CD4-positive, alpha-beta T cell treated with Interleukin-4 for 1 hour (primary cell): ENCODE data around the gene ANXA8.

ENCODE experiments used
- DNase-seq, 2 donors: peaks; one replicate each; pipeline ENCODE4 v3.0.0-alpha.2; 2020 to 2022

Gene ANXA8

GRCh38 chr10:47445720-47446119 is 38.2 kb downstream of the ANXA8 start:
- no peak for DNase-seq

GRCh38 chr10:47444047-47444446 is 39.9 kb downstream of the ANXA8 start:
- no peak for DNase-seq

- no peak for DNase-seq
Observed at GRCh38 chr10:47443145-47443544, 40.8 kb downstream of the ANXA8 start.

- DNase-seq: no peak
Observed at GRCh38 chr10:47442351-47442750, 41.6 kb downstream of the ANXA8 start.

- no peak for DNase-seq
Observed at GRCh38 chr10:47441938-47442337, 42.0 kb downstream of the ANXA8 start.

- DNase-seq: no peak
Observed at GRCh38 chr10:47440207-47440606, 43.7 kb downstream of the ANXA8 start.

GRCh38 chr10:47438857-47439474 is 44.9 kb downstream of the ANXA8 start:
- DNase-seq: no peak

GRCh38 chr10:47435081-47435480 is 48.8 kb downstream of the ANXA8 start:
- no peak for DNase-seq

GRCh38 chr10:47425813-47426419 is 58.0 kb downstream of the ANXA8 start:
- no peak for DNase-seq

GRCh38 chr10:47424231-47424630 is 59.7 kb downstream of the ANXA8 start:
- DNase-seq: no peak

- no peak for DNase-seq
Observed at GRCh38 chr10:47423476-47423875, 60.4 kb downstream of the ANXA8 start.

- DNase-seq: no peak
Observed at GRCh38 chr10:47421057-47421952, 62.6 kb downstream of the ANXA8 start.

GRCh38 chr10:47420305-47421056 is 63.4 kb downstream of the ANXA8 start:
- no peak for DNase-seq

- no peak for DNase-seq
Observed at GRCh38 chr10:47419421-47419820, 64.5 kb downstream of the ANXA8 start.

- DNase-seq: no peak
Observed at GRCh38 chr10:47418966-47419365, 64.9 kb downstream of the ANXA8 start.

GRCh38 chr10:47418321-47418720 is 65.6 kb downstream of the ANXA8 start:
- DNase-seq: no peak
